Heart left ventricle (tissue), 16 donors: Measurements from ENCODE around the gene C5orf52. TPM values are rescaled to one million over a fixed set of nuclear protein-coding genes. Genes with fewer than 3 reads are reported as not detected.
A peak's percentile ranks its signal among the peaks of the same experiment; 100 is the strongest.
"Not testable (repeated sequence)": the region's sequence is repeated elsewhere in the genome, so short reads cannot be mapped to it uniquely, and the experiment has no call there.

Experiments
- ATAC-seq, 4 donors: fragments of 200-7000 bp; cut with Tn5 transposase; one replicate each; pipeline ENCODE4 v1.9.1; 2020 to 2022; ENCODE audit warnings: moderate library complexity in 4 of 4, mild to moderate bottlenecking in 3 of 4, moderate number of reproducible peaks in 1 of 4
- DNase-seq, 5 donors: peaks; one replicate each; pipeline ENCODE4 v3.0.0-alpha.2; 2020
- H3K27ac ChIP-seq, 12 donors: fragments of 200-600 bp; sonication (generic) in 4 of 12; one replicate each; pipeline versions ENCODE4 v1.5.0 to v1.8.0; 2016 to 2022; ENCODE audit warnings: mild to moderate bottlenecking in 2 of 12
- H3K27me3 ChIP-seq, 9 donors: fragments of 200-600 bp; sonication (generic) in 2 of 9; one replicate each; pipeline versions ENCODE4 v1.5.1 to v1.8.0; 2016 to 2022; ENCODE audit warnings: mild to moderate bottlenecking in 3 of 9
- H3K36me3 ChIP-seq, 9 donors: fragments of 200-600 bp; sonication (generic) in 2 of 9; one replicate each; pipeline versions ENCODE4 v1.5.0 to v1.8.0; 2018 to 2022; ENCODE audit warnings: mild to moderate bottlenecking in 2 of 9
- H3K4me1 ChIP-seq, 12 donors: fragments of 200-600 bp; sonication (generic) in 4 of 12; one replicate each; pipeline versions ENCODE4 v1.5.0 to v1.8.0; 2016 to 2022; ENCODE audit warnings: mild to moderate bottlenecking in 3 of 12
- H3K4me3 ChIP-seq, 12 donors: fragments of 200-600 bp; sonication (generic) in 4 of 12; one replicate each; pipeline versions ENCODE4 v1.5.0 to v1.8.0; 2017 to 2022; ENCODE audit warnings: mild to moderate bottlenecking in 9 of 12, moderate library complexity in 4 of 12
- H3K9me3 ChIP-seq, 12 donors: fragments of 200-600 bp; sonication (generic) in 4 of 12; one replicate each; pipeline versions ENCODE4 v1.5.0 to v1.8.0; 2016 to 2022; ENCODE audit warnings: mild to moderate bottlenecking in 1 of 12
- POLR2A ChIP-seq, 2 donors: fragments of 450-650 bp; IDR thresholded peaks; one replicate each; pipeline ENCODE4 v1.6.1; 2017; ENCODE audit warnings: antibody characterized with exemption in 2 of 2, mild to moderate bottlenecking in 2 of 2, moderate library complexity in 2 of 2
- WGBS, 4 donors: extraction: QIAGEN DNeasy Blood & Tissue Kit in 2 of 4; methylation state at CpG; one replicate each; pipeline versions ENCODE4 v1.1.5 to v1.1.7; 2013 to 2018; 5-methylcytosine and 5-hydroxymethylcytosine counted together
- intact Hi-C, 10 donors: fragments of 100-400 bp; cut with DNase I; formaldehyde crosslinking; loops; one replicate each; pipeline versions ENCODE4 v1.11.1 to v1.14.2; 2022
- polyA plus RNA-seq, 2 donors: library from polyadenylated mRNA; stranded (reverse); fragments of 200-250 nt; gene quantifications; one replicate each; pipeline ENCODE4 v1.2.3, GENCODE V29; 2013
- total RNA-seq, 9 donors: library from RNA; depleted of rRNA in 2 of 9; stranded (reverse); fragments of >200 nt in 2 of 9; fragmentation: NEBNext Ultra II Directional in 3 of 9; extraction: Animal tissue kit (Norgen Biotek cat#: 25700) in 3 of 9; gene quantifications; one replicate each; pipeline versions ENCODE4 v1.1.0 to v1.2.4, GENCODE V29; 2016 to 2023
- TF ChIP-seq, protein P1 (sequence below), 12 donors: fragments of 200-600 bp; sonication (generic) in 4 of 12; IDR thresholded peaks; one replicate each; pipeline versions ENCODE4 v1.5.0 to v1.8.0; 2018 to 2022; ENCODE audit warnings: antibody characterized with exemption in 12 of 12, mild to moderate bottlenecking in 5 of 12
- donor health status: ischemic (EF 13 %, LVEDD 7.1; RV severe dilation, severe dysfunction).
- donor health status: healthy with polysubstance abuse.
- donor health status: DM: no; HTN: yes; CAD: no.
- donor health status: DM: no; HTN: no; CAD: no.
- donor health status: ischemic (EF 25% LVEDD 6.9; RV normal size, moderate dysfunction).
- donor health status: ischemic (EF 25% LVEDD 5.7; RV mildly dilated, moderate dysfunction).
- donor health status: healthy.
- donor health status: DM: yes; HTN: yes; CAD: no.
- donor health status: ischemic (EF 35%, LVEDD 5.7; RV mildly dilated, moderate dysfunction).
- donor health status: nonischemic (EF 11% LVEDD 7.7; RV severe dilation, severe dysfunction).
- donor health status: DM: yes; HTN: yes; CAD: no.
- donor health status: PGD.
- donor health status: ischemic (EF 29% LVEDD 5.4; RV normal size, mild dysfunction).
- donor health status: nonischemic (EF 23%, LVEDD 6.1; RV moderate dilation, normal function).

C5orf52 gene
- total and polyA plus RNA-seq, 11 donors = not detected

DNA sequence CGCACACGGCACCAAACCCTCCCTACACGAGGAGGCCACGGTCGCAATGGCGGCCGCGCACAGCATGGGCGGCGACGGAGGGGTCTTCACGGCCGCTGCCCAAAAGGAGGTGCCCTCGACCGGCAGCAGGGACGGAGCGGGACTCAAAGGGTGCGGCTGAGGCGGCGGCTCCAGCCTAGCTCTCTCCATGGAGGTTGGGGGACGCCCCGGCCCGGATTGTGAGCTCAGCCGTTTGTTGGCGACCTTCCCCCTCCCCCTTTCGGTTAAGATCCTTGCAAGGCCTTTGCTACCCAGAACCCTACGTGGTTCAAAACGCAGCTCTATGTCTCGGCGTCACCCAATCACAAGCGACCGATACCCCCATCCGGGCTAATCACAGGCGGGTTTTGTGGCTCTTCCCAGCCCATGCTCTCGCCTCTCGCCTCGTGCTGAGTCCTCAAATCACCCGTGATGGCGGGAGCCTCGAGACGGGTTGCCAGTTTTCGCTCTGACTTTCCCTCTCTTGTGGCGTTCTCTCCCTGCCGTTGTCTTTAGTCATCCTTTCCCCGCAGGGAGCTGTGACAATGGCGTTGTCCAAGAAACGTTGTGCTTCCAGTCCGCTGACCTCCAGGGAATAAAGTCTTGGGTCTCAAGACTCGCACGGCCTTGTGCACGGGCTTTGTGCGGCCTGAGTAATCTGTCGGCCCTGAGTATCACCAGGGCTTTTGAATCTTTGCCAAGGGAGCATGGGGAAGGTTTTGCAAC lies 19.5 kb downstream of the C5orf52 start:
- peaks cover 0 to 9% (median 0%) of the 10 kb centered on the region in 12 donors for H3K4me1 ChIP-seq
- intact Hi-C loops = no loop called here

DNA sequence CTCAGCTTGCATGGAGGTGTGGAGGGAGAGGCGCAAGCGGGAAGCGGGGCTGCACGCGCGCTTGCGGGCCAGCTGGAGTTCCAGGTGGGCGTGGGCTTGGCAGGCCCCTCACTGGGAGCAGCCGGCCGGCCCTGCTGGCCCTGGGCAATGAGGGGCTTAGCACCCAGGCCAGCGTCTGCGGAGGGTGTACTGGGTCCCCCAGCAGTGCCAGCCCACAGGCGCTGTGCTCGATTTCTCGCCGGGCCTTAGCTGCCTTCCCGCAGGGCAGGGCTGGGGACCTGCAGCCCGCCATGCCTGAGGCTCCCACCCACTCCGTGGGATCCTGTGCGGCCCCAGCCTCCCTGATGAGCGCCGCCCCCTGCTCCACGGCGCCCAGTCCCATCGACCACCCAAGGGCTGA lies 22.5 kb downstream of the C5orf52 start:
- DNase-seq, ATAC-seq, H3K4me3 ChIP-seq, H3K36me3 ChIP-seq, intact Hi-C loops, H3K27me3 ChIP-seq, H3K4me1 ChIP-seq, H3K27ac ChIP-seq: not testable (repeated sequence)
- peaks cover 0 to 14% (median 3%) of the 10 kb centered on the region in 12 donors for H3K9me3 ChIP-seq
- WGBS, 4 donors = 87 to 100% (median 98%) methylated on average over 5 to 25 of the region's 25 CpGs

More for the DNA sequence above, 19.5 kb downstream of the C5orf52 start:
- DNase-seq (no peak), ATAC-seq (peak in 1 of 4 donors; percentile 31)
- no peaks in the 10 kb centered on the region for H3K9me3 ChIP-seq
- H3K27me3 ChIP-seq = no peaks in the 10 kb centered on the region
- H3K27ac ChIP-seq = no peak overlapping the region
- peak overlapping the region in 1 of 12 donors; percentile 27 for H3K4me3 ChIP-seq
- 67 to 87% (median 76%) methylated on average over 38 to 53 of the region's 53 CpGs for WGBS, 4 donors
- no peaks in the 10 kb centered on the region for H3K36me3 ChIP-seq
- no peak for TF ChIP-seq POLR2A (IDR thresholded peaks at IDR 0.05)
- TF ChIP-seq, protein P1, sequence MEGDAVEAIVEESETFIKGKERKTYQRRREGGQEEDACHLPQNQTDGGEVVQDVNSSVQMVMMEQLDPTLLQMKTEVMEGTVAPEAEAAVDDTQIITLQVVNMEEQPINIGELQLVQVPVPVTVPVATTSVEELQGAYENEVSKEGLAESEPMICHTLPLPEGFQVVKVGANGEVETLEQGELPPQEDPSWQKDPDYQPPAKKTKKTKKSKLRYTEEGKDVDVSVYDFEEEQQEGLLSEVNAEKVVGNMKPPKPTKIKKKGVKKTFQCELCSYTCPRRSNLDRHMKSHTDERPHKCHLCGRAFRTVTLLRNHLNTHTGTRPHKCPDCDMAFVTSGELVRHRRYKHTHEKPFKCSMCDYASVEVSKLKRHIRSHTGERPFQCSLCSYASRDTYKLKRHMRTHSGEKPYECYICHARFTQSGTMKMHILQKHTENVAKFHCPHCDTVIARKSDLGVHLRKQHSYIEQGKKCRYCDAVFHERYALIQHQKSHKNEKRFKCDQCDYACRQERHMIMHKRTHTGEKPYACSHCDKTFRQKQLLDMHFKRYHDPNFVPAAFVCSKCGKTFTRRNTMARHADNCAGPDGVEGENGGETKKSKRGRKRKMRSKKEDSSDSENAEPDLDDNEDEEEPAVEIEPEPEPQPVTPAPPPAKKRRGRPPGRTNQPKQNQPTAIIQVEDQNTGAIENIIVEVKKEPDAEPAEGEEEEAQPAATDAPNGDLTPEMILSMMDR (IDR thresholded peaks at IDR 0.05) = no peak

DNA sequence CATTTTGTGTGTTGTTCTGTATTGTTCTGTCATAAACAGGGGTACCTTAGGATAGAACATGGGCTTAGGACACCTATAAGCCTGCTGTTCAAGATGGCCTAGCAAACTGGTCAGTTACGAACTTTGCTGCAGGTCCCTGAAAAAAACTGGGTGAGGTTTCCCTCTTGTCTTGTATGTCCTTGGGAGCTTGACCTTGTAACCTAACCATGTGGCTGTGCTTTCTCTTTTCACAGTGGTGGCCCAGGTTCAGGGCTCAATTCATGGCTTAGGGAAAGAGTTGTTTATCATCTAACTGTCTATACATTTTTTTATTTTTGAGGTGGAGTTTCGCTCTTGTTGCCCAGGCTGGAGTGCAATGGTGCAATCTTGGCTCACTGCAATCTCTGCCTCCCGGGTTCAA lies 24.8 kb downstream of the C5orf52 start:
- DNase-seq, intact Hi-C loops, ATAC-seq, H3K27me3 ChIP-seq, H3K36me3 ChIP-seq, H3K27ac ChIP-seq, H3K4me1 ChIP-seq, H3K4me3 ChIP-seq: not testable (repeated sequence)
- peaks cover 0 to 20% (median 5%) of the 10 kb centered on the region in 12 donors for H3K9me3 ChIP-seq
- WGBS, 4 donors = 88 to 96% (median 94%) methylated on average over 3 of the region's 3 CpGs

DNA sequence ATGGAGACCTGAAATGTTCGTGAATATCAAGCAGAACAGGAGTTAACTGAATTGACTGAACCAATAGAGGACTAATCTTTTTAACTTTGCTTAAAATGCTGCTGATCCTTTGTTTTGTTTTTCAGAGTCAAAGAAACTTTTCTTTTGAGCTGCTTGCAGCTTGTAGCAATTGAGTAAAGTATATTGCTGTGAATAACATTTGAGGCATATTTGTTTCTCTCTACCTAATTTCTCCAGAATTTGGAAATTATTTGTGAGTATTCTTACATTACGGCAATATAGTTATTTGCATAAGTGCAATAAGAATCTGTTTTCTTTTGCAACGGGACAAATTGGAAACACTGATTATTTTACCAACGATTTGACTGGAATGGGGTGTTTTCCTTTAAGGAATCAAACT lies 27.3 kb downstream of the C5orf52 start:
- H3K27ac ChIP-seq, H3K4me1 ChIP-seq, H3K27me3 ChIP-seq, DNase-seq, H3K4me3 ChIP-seq, intact Hi-C loops, H3K36me3 ChIP-seq, ATAC-seq: not testable (repeated sequence)
- H3K9me3 ChIP-seq = peaks cover 0 to 27% (median 8%) of the 10 kb centered on the region in 12 donors
- 69 to 93% (median 72%) methylated on average over 4 of the region's 4 CpGs for WGBS, 4 donors

DNA sequence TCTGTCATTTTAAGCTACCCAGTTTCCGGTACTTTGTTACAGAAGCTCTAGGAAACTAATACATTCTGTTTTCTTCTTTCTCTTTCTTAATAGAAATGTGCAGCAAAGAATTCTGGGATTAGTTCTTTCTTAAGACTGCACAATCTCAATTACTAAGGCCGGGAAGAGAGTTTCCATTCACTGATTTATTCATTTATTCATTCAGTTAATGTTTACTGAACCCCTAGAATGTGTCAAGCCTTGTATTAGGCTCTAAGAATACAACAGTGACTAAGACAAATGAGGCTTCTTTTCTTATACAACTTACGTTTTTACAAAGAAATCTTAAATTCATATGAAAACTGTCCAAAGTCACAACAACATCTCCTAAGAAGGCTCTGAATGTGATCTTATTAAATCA lies 32.4 kb downstream of the C5orf52 start:
- DNase-seq = no peak
- no peaks in the 10 kb centered on the region for H3K27me3 ChIP-seq
- peaks cover 0 to 17% (median 5%) of the 10 kb centered on the region in 12 donors for H3K9me3 ChIP-seq
- H3K36me3 ChIP-seq = no peaks in the 10 kb centered on the region
- ATAC-seq = no peak
- H3K4me1 ChIP-seq = no peaks in the 10 kb centered on the region
- no peak overlapping the region for H3K27ac ChIP-seq
- H3K4me3 ChIP-seq = no peak overlapping the region
- intact Hi-C loops = no loop called here
- 69 to 94% (median 71%) methylated on average over 3 of the region's 3 CpGs for WGBS, 4 donors
- no peak for TF ChIP-seq POLR2A (IDR thresholded peaks at IDR 0.05)
- TF ChIP-seq, protein P1 (IDR thresholded peaks at IDR 0.05) = no peak

DNA sequence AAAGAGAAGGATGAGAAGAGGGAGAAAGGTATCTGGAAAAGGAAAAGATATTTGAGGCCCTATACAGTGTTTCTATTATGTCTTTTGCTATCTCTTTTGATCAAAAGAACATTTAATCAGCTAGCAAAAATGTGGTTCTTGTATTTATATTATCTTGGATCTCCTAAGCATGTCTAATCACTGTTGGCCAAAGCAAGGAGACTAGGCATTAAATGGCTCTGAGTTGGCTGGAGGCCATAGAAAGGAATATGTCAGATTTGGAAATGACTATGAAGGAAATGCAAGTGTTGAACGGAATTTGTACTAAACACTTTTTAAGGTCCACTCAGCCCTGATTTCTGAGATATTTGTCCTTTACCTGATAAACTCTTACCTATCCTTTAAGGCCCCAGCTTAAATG lies 37.5 kb downstream of the C5orf52 start:
- Histone ChIP-seq H3K4me1 (no peaks in the 10 kb centered on the region), H3K9me3 (no peaks in the 10 kb centered on the region), H3K36me3 (no peaks in the 10 kb centered on the region), H3K27me3 (no peaks in the 10 kb centered on the region), H3K4me3 (no peak overlapping the region), H3K27ac (no peak overlapping the region)
- intact Hi-C loops = no loop called here
- 46 to 78% (median 75%) methylated on average over 1 of the region's 1 CpG for WGBS, 4 donors
- DNase-seq (no peak), ATAC-seq (no peak)
- TF ChIP-seq, protein P1 (IDR thresholded peaks at IDR 0.05) = no peak
- TF ChIP-seq POLR2A (IDR thresholded peaks at IDR 0.05) = no peak
